ENCODE measurements around the gene RCN2. TPM values are rescaled to one million over a fixed set of nuclear protein-coding genes. Genes with fewer than 3 reads are reported as not detected.
A peak's percentile ranks its signal among the peaks of the same experiment; 100 is the strongest.

The RCN2 gene
- total RNA-seq, 4 donors from 2014 or later = 27.6 to 44.1 (median 41.8) TPM

- WGBS, 2 donors = 82 to 83% methylated on average over 10 to 12 of the region's 12 CpGs
- H3K27me3 ChIP-seq = no peaks in the 10 kb centered on the region
- intact Hi-C loops (cut with DNase I) = no loop called here
Observed at GRCh38 chr15:76988867-76989780, 57.6 kb downstream of the RCN2 start.

DNA sequence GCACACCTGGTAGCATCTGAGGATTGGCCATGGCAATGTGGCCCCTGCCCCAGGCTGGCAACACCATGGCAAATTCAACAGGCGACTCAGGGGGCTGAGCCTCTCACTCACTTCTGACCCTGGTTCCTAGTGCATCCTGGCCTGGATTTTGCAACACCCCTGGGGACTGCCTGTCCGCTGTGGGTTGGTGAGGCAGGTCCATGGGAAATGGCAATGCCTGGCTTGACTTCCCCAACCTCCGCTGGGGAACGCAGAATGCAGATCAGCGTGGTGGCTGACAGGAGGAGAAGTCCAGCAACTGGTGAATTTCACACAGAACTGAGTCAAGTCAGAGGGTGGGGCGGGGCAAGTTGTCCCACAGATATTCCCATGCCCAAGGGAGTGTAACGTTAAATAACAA is 59.5 kb downstream of the RCN2 start:
- intact Hi-C loops (cut with DNase I) = no loop called here
- Histone ChIP-seq H3K36me3 (no peaks in the 10 kb centered on the region), H3K9me3 (no peaks in the 10 kb centered on the region), H3K4me3 (no peak overlapping the region), H3K27me3 (no peaks in the 10 kb centered on the region), H3K27ac (no peak overlapping the region), H3K4me1 (peaks cover 0 to 39% (median 24%) of the 10 kb centered on the region in 3 donors)
- no peak for DNase-seq
- TF ChIP-seq, protein P1, sequence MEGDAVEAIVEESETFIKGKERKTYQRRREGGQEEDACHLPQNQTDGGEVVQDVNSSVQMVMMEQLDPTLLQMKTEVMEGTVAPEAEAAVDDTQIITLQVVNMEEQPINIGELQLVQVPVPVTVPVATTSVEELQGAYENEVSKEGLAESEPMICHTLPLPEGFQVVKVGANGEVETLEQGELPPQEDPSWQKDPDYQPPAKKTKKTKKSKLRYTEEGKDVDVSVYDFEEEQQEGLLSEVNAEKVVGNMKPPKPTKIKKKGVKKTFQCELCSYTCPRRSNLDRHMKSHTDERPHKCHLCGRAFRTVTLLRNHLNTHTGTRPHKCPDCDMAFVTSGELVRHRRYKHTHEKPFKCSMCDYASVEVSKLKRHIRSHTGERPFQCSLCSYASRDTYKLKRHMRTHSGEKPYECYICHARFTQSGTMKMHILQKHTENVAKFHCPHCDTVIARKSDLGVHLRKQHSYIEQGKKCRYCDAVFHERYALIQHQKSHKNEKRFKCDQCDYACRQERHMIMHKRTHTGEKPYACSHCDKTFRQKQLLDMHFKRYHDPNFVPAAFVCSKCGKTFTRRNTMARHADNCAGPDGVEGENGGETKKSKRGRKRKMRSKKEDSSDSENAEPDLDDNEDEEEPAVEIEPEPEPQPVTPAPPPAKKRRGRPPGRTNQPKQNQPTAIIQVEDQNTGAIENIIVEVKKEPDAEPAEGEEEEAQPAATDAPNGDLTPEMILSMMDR (IDR thresholded peaks at IDR 0.05) = no peak
- whole genome bisulfite sequencing, 2 donors = 80 to 100% methylated on average over 3 of the region's 7 CpGs

More at GRCh38 chr15:76988867-76989780, 57.6 kb downstream of the RCN2 start:
- TF ChIP-seq, protein P1 (IDR thresholded peaks at IDR 0.05) = no peak
- TF ChIP-seq POLR2A (IDR thresholded peaks at IDR 0.05) = no peak
- DNase-seq = no peak
- Histone ChIP-seq H3K4me3 (no peak overlapping the region), H3K27ac (peak overlapping the region in 2 of 4 donors; percentile 46 to 65), H3K36me3 (no peaks in the 10 kb centered on the region), H3K9me3 (no peaks in the 10 kb centered on the region), H3K4me1 (peaks cover 0 to 20% (median 10%) of the 10 kb centered on the region in 3 donors)

GRCh38 chr15:76991741-76992645 is 60.4 kb downstream of the RCN2 start:
- WGBS, 2 donors = 70 to 93% methylated on average over 3 to 8 of the region's 9 CpGs

DNA sequence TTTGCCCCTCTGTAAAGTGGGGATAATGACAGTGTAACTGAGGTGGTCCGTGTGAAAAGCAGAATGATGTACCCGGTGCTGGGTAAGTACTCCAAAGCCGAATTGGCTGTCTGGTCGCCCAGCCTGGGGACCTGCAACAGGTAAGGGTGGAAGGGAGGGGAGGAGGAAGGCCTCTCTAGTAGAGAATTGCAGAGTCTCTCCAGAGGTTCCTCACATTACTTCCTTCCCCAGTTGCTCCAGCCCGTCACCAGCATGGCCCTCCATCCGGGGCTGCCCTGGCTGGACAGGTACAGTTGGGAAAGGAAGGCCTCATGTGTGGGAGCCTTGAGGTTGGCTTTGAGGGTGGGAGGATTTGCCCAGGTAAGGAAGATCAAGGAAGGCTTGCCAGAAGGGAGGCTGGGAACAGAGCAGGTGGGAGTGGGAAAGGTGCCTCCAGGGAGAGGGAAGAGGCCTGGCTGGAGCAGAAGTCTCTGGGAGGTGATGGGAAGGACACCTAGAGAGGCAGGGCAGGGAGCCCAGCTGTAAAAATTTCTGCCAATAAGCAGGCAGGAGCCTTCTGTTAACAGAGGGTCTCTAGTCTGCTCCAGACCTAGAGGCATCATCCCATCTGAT is 61.7 kb downstream of the RCN2 start:
- Histone ChIP-seq H3K9me3 (no peaks in the 10 kb centered on the region), H3K4me1 (peaks cover 0 to 53% (median 34%) of the 10 kb centered on the region in 3 donors), H3K27me3 (no peaks in the 10 kb centered on the region), H3K4me3 (no peak overlapping the region), H3K36me3 (no peaks in the 10 kb centered on the region), H3K27ac (no peak overlapping the region)
- intact Hi-C loops (cut with DNase I) = no loop called here
- TF ChIP-seq, protein P1 (IDR thresholded peaks at IDR 0.05) = no peak
- TF ChIP-seq POLR2A (IDR thresholded peaks at IDR 0.05) = no peak
- 86 to 91% methylated on average over 4 to 6 of the region's 6 CpGs for WGBS, 2 donors
- DNase-seq = no peak

More at GRCh38 chr15:76991741-76992645, 60.4 kb downstream of the RCN2 start:
- Histone ChIP-seq H3K27ac (no peak overlapping the region), H3K27me3 (no peaks in the 10 kb centered on the region), H3K36me3 (no peaks in the 10 kb centered on the region), H3K4me1 (peaks cover 0 to 48% (median 31%) of the 10 kb centered on the region in 3 donors), H3K4me3 (no peak overlapping the region), H3K9me3 (no peaks in the 10 kb centered on the region)
- no peak for DNase-seq
- TF ChIP-seq, protein P1 (IDR thresholded peaks at IDR 0.05) = no peak
- TF ChIP-seq POLR2A (IDR thresholded peaks at IDR 0.05) = no peak
- intact Hi-C loops (cut with DNase I) = no loop called here

Data from esophagus squamous epithelium (tissue), 5 donors.